ENCODE results near the gene PTPN7. TPM values are rescaled to one million over a fixed set of nuclear protein-coding genes. Genes with fewer than 3 reads are reported as not detected.

Gene PTPN7
- total RNA-seq, 4 donors from 2014 or later: 0.42 to 2.7 (median 0.60) TPM; not detected in 1

GRCh38 chr1:202200112-202200548 is 39.7 kb upstream of the PTPN7 start:
- DNase-seq (ENCODE audit: low spot score in 2 of 2): no peak
- Histone ChIP-seq H3K4me3 (no peak overlapping the region), H3K27ac (no peak overlapping the region), H3K36me3 (no peaks in the 10 kb centered on the region), H3K9me3 (no peaks in the 10 kb centered on the region), H3K27me3 (peaks cover 7% of the 10 kb centered on the region), H3K4me1 (peaks cover 25% of the 10 kb centered on the region)
- WGBS: 53% methylated on average over 4 of the region's 4 CpGs
- TF ChIP-seq POLR2A (IDR thresholded peaks at IDR 0.05): no peak
- no peak for TF ChIP-seq EP300 (IDR thresholded peaks at IDR 0.05)
- no peak for TF ChIP-seq POLR2AphosphoS5 (IDR thresholded peaks at IDR 0.05)
- TF ChIP-seq CTCF (IDR thresholded peaks at IDR 0.05): no peak

GRCh38 chr1:202199040-202199889 is 38.9 kb upstream of the PTPN7 start:
- TF ChIP-seq CTCF (IDR thresholded peaks at IDR 0.05) (no peak), EP300 (IDR thresholded peaks at IDR 0.05) (no peak), POLR2AphosphoS5 (IDR thresholded peaks at IDR 0.05) (no peak), POLR2A (IDR thresholded peaks at IDR 0.05) (no peak)
- Histone ChIP-seq H3K4me3 (no peak overlapping the region), H3K4me1 (peaks cover 25% of the 10 kb centered on the region), H3K27me3 (peaks cover 15% of the 10 kb centered on the region), H3K27ac (no peak overlapping the region), H3K36me3 (no peaks in the 10 kb centered on the region), H3K9me3 (no peaks in the 10 kb centered on the region)
- no peak for DNase-seq (ENCODE audit: low spot score in 2 of 2)
- 27% methylated on average over 16 of the region's 16 CpGs for WGBS

GRCh38 chr1:202198366-202198724 is 37.9 kb upstream of the PTPN7 start:
- Histone ChIP-seq H3K9me3 (no peaks in the 10 kb centered on the region), H3K36me3 (no peaks in the 10 kb centered on the region), H3K27me3 (peaks cover 25% of the 10 kb centered on the region), H3K27ac (no peak overlapping the region), H3K4me1 (peaks cover 34% of the 10 kb centered on the region), H3K4me3 (no peak overlapping the region)
- 55% methylated on average over 1 of the region's 1 CpG for whole genome bisulfite sequencing
- no peak for DNase-seq (ENCODE audit: low spot score in 2 of 2)
- no peak for TF ChIP-seq CTCF (IDR thresholded peaks at IDR 0.05)
- TF ChIP-seq POLR2A (IDR thresholded peaks at IDR 0.05): no peak
- TF ChIP-seq POLR2AphosphoS5 (IDR thresholded peaks at IDR 0.05): no peak
- no peak for TF ChIP-seq EP300 (IDR thresholded peaks at IDR 0.05)

- whole genome bisulfite sequencing: 51% methylated on average over 7 of the region's 7 CpGs
- Histone ChIP-seq H3K4me3 (no peak overlapping the region), H3K27ac (no peak overlapping the region), H3K4me1 (peaks cover 40% of the 10 kb centered on the region), H3K36me3 (no peaks in the 10 kb centered on the region), H3K9me3 (no peaks in the 10 kb centered on the region), H3K27me3 (peaks cover 30% of the 10 kb centered on the region)
- TF ChIP-seq EP300 (IDR thresholded peaks at IDR 0.05): no peak
- no peak for TF ChIP-seq CTCF (IDR thresholded peaks at IDR 0.05)
- TF ChIP-seq POLR2A (IDR thresholded peaks at IDR 0.05): no peak
- no peak for TF ChIP-seq POLR2AphosphoS5 (IDR thresholded peaks at IDR 0.05)
- no peak for DNase-seq (ENCODE audit: low spot score in 2 of 2)
Measured at GRCh38 chr1:202197653-202198365, 37.4 kb upstream of the PTPN7 start.

- Histone ChIP-seq H3K36me3 (no peaks in the 10 kb centered on the region), H3K4me3 (peak overlapping the region; percentile 43), H3K4me1 (peaks cover 27% of the 10 kb centered on the region), H3K9me3 (no peaks in the 10 kb centered on the region), H3K27me3 (peaks cover 40% of the 10 kb centered on the region), H3K27ac (no peak overlapping the region)
- TF ChIP-seq EP300 (IDR thresholded peaks at IDR 0.05) (no peak), POLR2AphosphoS5 (IDR thresholded peaks at IDR 0.05) (no peak), CTCF (IDR thresholded peaks at IDR 0.05) (no peak)
- 73% methylated on average over 7 of the region's 11 CpGs for WGBS
- no peak for DNase-seq (ENCODE audit: low spot score in 2 of 2)
Measured at GRCh38 chr1:202194328-202194648, 33.9 kb upstream of the PTPN7 start.
